GM19395 (cell line): ENCODE measurements around the gene SLC9C1.

Experiments used
- ATAC-seq: cut with Tn5 transposase; IDR thresholded peaks from one replicate; pipeline ENCODE4 v1.9.1; 2021; ENCODE audit warnings: mild to moderate bottlenecking, moderate library complexity; ENCODE audit not compliant: unreplicated experiment

SLC9C1 gene

DNA sequence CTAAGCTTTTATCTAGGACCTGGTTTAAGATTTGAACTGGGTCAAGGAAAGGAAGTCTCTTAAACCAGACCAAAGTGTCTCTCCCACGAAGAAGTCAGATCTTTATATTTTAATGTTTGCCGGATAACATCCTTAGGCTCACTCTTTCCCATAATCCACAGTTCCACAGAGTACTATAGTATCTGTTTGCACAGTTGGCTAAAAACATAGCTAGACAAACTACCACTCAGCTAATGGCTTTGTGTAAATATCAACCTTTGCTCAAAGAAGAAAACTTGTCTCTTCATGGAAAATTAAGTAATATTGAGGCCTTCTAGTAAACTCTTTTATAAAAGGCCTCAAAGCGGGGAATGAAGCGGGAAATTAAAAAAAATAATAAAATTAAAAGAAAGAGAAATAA is 13.5 kb upstream of the SLC9C1 start:
- no peak for ATAC-seq

DNA sequence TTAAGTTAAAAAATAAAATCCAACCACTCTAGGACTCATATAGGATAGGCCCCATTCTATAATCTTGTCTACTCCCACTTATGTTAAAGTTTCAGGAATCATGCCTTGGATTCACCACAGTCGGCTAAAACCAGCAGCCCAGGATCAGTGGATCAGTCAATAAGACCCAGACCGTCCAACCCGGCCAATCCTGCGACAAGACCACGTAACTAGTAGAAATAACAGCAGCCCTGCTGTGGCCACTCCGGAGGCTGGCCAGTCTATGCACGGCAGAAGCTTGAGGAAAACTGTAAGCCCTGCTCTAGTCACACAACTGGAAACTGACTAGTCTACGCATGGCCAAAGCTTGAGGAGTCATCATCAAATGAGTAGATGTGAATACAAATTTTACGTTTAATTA is 12.8 kb upstream of the SLC9C1 start:
- no peak for ATAC-seq

DNA sequence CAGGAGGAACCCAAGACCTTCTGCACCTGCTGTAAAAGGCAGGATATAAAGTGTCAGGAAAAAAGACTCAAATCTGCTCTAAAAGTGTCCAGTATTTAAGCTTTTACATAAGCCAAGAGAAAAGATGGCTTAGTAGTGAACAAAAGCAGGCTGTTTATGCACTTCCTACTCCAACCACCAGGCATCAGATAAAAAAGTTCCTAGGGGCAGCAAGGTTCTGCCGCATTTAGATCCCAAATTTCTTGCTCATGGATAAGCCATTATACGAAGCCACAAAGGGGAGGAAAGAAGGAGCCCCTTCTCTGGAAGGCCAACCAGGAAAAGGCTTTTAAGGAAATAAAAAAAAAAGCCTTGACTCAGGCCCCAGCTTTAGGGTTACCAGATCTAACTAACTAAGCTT is 10.6 kb upstream of the SLC9C1 start:
- no peak for ATAC-seq

DNA sequence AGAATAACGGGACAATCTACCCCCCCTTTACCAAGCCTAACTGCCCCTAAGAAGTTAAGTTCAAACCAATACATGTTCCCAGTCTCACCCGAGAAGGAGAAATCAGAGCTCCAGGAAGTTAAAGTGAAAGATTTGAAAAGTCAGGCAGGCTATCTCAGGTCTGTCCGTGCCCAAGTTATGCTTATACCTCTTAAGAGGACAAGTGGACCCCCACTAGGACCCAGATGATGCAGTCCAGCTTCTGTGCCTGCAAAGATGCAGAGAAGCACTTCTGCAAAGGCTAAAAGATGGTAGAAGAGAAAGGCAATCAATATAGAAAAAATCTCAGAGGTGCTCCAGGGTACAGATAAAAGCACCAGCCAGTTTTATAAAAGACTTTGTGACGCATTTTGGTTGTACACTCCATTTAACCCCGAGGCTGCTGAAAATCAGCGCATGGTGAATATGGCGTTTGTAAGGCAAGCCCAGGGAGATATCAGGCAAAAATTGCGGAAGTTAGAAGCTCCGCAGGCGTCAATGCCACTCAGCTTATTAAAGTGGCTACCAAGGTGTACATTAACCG is 9.8 kb upstream of the SLC9C1 start:
- ATAC-seq: peak; percentile 62

DNA sequence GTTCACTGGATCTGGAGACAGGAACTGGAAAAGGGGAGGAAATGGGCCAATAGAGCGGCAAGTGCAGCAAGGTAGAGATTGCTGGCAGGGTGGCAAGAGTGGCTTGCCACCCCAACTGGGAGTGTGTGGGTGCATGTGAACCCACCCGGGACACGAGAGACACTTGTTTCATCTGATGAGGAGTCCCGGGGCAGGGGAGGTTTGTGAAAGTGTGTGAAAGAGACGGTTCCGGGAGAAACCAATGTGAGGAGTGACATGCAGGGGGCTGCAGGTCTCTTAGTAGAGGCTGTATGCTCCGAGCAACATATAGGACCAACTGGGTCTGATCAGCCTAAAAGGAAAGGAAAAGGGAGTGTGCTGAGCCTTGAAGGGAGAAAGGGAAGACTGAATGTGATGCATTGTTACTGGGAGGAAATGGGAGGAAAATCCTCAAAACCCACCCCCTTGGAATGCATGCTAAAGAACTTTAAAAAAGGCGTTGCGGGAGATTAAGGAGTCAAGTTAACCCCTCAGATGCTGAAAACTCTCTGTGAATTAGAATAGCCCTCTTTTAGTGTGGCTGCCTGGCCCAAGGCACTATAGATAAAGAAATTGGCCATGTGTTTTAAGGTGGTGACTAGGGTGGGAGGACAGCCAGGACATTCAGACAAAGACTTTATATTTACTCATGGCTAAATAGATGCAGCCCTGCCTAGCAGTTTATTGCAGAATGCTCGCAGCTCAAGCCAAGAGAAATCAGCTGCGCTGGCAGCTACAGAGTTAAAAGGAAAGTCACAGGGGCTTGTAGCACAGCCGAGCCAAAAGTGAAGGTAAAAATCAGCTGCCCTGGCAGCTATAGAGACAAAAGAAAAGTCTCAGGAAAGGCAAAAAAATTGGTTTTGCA is 9.1 kb upstream of the SLC9C1 start:
- ATAC-seq: peak; percentile 73

DNA sequence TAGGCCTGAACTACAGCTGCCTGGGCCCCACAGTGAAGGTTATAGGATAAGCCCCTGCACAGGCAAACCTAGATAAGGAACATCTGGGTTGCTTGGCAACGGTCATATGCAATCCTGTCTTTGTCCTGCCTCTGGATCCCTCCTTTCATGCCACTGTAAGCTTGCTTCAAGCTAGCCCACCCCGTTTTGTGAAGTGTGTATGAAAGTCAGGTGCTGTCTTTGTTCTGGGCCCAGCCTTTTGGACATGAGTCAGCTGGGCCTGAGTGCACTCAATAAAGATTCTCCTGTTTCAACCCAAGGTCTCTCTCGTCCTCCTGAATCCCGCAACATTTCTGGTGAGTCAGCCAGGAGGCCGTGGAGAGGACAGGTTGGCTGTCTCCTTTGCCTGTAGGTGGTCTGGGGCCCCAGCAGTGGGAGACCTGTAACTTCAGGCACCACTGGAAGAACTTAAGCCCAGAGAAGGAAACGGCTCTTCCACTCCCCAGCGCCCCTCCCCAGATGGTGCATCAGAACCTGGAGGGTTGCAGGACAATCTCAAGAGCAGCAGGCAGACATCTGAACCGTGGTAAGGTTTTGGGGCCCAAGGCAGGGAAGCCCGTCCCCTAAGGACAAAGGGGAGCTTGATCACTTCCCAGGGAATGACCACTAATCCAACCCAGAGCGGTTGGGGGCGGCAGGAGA is 8.3 kb upstream of the SLC9C1 start:
- ATAC-seq: no peak

DNA sequence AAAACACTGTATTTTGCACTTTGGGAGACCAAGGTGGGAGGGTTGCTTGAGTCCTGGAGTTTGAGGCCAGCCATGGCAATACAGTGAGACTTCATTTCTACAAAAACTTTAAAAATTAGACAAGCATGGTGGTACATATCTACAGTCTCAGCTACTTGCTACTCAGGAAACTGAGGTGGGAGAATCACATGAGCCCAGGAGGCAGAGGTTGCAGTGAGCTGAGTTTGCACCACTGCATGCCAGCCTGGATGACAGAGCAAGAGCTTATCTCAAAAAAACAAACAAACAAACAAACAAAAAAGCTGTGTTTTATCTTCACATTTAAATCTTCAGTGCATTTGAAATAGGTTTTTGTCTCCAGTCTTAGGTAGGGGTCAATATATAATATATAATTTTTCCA is 4.8 kb upstream of the SLC9C1 start:
- ATAC-seq: no peak

DNA sequence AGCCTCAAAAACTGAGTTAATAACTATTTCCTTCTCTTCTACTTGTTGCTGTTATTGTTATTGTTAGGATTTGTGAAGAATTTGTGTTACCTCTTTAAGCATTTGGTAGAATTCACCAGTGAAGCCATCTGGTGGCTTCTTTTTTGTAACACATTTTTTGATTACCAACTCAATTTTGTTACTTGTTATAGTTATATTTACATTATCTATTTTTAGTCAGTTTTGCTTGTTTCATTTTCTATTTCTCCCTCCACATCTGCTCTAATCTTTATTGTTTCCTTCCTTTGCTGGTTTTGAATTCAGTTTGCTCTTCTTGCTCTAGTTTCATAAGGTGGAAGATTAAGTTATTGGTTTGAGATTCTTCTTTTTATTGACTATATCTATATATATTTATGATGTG is 3.7 kb upstream of the SLC9C1 start:
- peak; percentile 52 for ATAC-seq

DNA sequence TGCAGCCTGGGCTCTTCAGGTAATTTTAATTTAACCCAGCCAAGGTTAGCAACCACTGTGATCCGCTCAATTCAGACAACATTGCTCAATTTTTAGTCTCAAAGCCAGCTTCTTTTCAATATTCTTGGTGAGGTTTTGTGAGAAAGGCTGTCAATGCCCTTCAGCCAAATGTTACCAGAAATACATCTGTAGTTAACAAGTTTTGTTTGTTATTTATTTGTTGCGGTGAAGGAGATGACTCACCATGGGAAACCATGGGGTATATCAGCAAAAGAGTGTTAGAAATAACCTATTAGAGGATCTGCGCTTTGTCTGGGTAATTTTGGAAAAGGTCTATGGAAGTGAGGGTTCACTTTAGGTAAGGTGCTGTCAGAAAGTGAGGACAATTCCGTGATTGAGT is 5.0 kb downstream of the SLC9C1 start:
- no peak for ATAC-seq

DNA sequence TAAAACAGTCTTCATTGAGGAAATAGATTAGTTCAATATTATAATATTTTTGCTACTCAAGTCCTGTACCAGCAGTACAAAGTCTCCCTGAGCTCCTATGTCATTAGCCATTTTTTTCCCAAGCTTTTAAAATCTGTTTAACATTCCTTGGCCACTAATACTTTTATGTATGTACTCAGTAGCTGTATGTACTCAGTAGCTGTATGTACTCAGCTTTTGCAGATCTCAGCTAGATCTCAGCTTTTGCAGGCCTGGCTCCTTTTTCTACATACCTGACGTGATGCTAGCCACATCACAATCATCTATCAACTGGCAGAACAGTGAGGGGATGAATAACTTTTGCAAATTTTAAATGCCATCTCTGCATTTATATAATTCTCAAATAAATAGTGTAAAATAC is 13.8 kb downstream of the SLC9C1 start:
- ATAC-seq: no peak

DNA sequence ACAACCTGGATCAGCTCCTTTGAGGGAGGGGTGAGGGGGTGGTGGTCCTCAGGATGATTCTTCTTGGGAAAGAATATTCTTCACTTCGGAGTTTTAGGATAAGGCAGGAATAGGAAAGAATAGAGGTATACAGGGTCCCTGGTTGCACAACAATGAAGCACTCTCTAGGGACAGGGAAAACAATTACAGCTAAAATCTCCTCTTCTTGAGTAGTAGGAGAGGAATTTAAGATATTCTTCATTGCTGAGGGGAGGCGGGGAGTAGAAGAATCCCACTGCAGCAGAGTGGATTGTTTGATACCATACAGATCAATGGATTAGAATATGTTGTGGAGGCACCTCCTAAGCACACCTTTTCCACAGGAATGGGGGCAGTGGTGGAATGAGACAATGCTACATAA is 20.5 kb downstream of the SLC9C1 start:
- ATAC-seq: no peak

DNA sequence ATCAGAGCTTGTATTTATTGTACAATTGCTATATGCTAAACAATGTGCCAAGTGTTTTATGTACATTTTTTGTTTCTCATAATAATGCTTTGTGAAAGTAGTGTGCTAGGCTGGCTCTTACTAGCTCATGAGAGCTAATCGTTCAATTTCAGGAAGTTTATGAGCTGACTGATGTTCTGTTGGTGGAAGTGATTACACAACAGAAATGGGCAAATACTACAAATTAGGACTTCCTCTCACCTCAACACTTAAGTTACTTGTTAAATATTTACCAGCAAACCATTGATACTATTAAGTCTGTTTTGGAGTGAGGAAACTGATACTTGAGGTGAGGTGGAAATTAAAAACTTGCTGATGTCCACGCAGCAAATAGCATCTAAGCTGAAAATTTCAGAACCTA is 32.3 kb downstream of the SLC9C1 start:
- ATAC-seq: no peak

DNA sequence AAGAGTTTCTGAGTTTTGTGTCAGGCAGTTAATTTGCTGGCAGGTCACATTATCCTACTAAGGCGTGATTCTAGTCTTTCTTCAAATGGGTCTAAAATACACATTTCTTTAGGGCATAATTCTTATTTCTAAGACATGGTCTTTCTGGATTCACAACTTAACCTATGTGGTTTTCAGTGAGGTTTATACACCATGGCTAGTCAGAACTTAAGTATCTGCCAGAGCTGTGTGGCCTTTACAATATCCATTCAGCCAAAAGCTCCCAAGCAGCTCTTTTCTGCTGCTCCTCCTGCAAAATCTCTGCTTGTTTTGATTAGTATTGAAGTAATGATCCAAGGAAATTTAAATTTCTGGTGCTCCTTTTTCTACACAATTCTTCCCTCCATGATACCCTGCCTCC is 33.5 kb downstream of the SLC9C1 start:
- no peak for ATAC-seq

DNA sequence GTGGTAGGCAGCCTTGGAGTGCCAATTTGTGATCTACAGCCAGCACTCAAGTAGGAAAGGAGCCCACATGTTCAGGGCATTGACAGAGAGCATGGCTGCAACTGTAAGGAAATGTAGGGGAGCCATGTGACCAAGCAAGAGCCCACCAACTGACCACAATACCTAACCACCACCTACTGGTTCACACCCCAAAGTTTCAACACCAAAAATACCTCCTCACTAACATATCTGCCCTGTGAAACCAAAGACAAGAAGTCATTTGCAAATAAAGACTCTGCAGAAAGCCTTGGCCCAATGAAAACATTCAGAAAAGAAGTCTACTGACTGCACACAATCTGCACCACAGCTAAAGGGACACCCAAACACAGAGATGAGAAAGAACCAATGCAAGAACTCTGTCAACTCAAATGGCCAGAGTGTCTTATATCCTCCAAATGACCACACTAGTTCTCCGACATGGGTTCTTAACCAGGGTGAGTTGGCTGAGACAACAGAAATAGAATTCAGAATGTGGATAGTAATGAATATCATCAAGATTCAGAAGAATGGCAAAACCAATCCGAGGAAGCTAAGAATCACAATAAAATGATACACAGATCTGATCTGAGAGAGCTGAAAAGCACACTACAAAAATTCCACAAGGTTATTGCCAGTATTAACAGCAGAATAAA is 40.6 kb downstream of the SLC9C1 start:
- ATAC-seq: no peak

DNA sequence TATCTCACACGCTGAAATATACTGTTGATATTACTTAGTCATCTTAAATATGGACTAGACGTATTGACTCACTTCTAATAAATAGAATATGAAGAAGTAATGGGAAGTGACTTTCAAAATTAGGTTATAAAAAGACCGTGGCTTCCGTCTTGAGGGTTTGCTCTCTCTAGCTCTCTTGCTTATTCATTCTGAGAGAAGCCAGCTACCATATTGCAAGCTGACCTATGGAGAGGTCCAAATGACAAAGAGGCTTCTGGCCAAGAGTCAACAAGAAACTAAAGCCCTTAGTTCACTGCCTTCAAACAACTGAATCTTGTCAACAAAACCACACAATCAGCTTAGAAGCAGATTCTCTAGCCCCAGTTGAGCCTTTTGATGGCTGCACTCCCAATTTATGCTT is 46.1 kb downstream of the SLC9C1 start:
- peak; percentile 87 for ATAC-seq

DNA sequence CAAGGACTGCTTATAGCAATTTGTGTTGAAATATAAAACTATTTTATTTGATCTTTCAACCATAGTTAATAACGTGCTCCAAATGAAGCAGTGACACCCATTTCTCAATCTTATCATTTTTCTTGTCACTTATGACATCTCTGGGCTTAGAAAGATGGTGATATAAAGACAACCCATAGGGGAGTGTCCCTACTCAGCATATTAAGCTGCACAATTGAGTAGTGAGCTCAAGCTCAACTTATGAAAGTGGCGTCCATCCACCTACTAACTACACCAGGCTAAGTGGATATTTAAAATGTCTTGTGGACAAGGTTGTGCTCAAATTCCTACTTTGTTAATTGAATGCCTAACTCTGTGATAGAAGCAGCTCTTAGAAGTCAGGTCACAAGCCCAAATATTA is 46.7 kb downstream of the SLC9C1 start:
- no peak for ATAC-seq

DNA sequence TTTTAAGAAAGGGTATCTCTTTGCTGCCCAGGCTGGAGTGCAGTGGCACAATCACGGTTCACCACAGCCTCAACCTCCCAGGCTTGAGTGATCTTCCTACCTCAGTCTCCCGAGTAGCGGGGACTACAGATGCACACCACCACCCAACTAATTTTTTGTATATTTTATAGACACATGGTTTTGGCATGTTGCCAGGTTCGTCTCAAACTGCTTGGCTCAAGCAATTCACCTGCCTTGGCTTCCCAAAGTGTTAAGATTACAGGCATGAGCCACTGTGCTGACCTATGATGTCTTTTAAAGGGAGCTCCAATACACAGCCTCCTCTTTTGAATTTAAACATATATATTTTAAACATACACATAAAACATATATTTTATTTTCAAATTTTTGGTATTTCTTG is 60.9 kb downstream of the SLC9C1 start:
- ATAC-seq: no peak

DNA sequence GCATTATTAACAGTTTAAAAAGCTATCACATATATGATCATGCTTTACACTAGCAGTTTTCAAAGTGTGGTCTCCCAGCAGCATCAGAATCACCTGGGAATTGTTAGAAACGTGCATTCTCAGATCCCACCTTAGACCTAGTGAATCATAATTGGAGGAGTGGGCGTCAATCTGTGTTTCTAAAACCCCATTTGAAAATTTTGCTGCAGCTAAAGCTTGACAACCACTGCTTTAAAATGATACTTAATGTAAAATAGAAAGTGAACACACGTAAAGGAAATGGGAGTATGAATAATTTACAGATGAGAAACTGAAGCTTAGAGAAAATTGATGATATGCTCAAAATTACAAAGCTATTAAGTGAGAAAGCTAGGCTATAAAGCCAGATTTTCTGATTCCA is 62.3 kb downstream of the SLC9C1 start:
- no peak for ATAC-seq

DNA sequence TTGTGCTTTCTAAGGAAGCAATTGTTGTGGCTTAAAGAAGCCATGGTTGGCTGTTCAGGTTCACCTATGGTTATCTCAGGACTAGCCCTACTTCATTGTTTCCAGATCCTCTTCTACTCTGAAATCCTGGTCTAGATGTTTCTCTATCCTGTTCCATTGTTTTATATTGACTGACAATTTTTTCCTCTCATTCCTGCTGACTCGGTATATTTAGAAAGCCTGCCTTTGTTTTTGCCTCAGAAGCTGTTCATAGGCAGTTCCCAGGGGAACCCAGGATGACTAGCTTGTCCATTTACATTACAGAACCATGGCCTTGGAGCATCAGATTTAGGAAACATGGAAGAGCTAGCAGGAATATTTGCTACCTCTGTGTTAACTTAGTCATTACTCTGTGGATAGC is 64.0 kb downstream of the SLC9C1 start:
- ATAC-seq: no peak

DNA sequence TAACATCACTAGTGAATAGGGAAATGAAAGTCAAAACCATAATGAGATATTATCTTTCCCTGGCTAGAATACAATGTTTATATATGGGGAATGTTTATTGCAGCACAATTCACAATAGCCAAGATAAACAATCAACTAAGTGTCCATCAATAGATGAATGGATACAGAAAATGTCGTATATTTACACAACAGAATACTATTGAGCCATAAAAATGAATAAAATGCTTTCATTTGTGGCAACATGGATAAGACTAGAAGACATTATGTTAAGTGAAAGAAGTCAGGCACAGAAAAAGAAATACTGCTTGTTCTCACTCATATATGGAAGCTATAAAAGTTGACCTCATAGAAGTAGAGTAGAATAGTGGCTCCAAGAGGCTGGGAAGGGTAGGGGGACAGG is 65.2 kb downstream of the SLC9C1 start:
- ATAC-seq: no peak

DNA sequence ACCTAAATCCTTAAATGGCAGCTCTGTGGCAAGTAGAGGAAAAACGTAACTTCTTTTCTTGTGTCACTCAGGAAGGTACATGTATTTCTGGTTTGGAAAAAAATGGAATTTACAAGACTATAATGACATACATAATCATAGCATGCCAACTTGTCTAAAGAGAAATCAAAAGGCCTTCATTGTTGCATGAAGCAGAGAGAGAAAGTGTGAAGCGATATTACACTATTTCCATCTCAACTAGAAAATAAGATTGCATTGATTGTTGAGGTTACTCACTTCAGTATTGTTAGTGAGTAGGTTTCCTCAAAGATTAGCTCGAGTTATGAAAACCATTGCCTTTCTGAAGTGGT is 93.7 kb downstream of the SLC9C1 start:
- no peak for ATAC-seq
